Thyroid gland (tissue), 4 donors: ENCODE data around the gene SRGAP2B.
"Not testable (repeated sequence)": the region's sequence is repeated elsewhere in the genome, so short reads cannot be mapped to it uniquely, and the experiment has no call there.

Experiments used
- POLR2A ChIP-seq, 2 donors: fragments of 450-650 bp; IDR thresholded peaks; one replicate each; pipeline ENCODE4 v1.6.1; 2017; ENCODE audit warnings: antibody characterized with exemption in 2 of 2, mild to moderate bottlenecking in 2 of 2, moderate library complexity in 1 of 2
- TF ChIP-seq, protein P1 (sequence below), 6 experiments: fragments of 200-600 bp in 3 of 6; fragments of 450-650 bp in 3 of 6; sonication (generic) in 3 of 6; IDR thresholded peaks; one replicate each; pipeline ENCODE4 v1.5.1; 2016 to 2019; ENCODE audit warnings: antibody characterized with exemption in 6 of 6, mild to moderate bottlenecking in 2 of 6, inconsistent platforms in 1 of 6, moderate library complexity in 1 of 6

GRCh38 chr1:144946525-144947480 lies 148.3 kb downstream of the SRGAP2B start:
- TF ChIP-seq, protein P1, sequence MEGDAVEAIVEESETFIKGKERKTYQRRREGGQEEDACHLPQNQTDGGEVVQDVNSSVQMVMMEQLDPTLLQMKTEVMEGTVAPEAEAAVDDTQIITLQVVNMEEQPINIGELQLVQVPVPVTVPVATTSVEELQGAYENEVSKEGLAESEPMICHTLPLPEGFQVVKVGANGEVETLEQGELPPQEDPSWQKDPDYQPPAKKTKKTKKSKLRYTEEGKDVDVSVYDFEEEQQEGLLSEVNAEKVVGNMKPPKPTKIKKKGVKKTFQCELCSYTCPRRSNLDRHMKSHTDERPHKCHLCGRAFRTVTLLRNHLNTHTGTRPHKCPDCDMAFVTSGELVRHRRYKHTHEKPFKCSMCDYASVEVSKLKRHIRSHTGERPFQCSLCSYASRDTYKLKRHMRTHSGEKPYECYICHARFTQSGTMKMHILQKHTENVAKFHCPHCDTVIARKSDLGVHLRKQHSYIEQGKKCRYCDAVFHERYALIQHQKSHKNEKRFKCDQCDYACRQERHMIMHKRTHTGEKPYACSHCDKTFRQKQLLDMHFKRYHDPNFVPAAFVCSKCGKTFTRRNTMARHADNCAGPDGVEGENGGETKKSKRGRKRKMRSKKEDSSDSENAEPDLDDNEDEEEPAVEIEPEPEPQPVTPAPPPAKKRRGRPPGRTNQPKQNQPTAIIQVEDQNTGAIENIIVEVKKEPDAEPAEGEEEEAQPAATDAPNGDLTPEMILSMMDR (IDR thresholded peaks at IDR 0.05) = not testable (repeated sequence)
- TF ChIP-seq POLR2A (IDR thresholded peaks at IDR 0.05) = not testable (repeated sequence)
